Measurements from ENCODE around the gene PSG2. TPM values are rescaled to one million over a fixed set of nuclear protein-coding genes. Genes with fewer than 3 reads are reported as not detected.
"Not testable (repeated sequence)": the region's sequence is repeated elsewhere in the genome, so short reads cannot be mapped to it uniquely, and the experiment has no call there.

PSG2 gene
- total RNA-seq, result not detected

GRCh38 chr19:43082601-43083000, at the start of gene PSG2:
PSG2 (minus strand) TSS chr19:43082701; CDS start chr19:43082569, 132 bp downstream.
- not testable (repeated sequence) for DNase-seq (ENCODE audit: low spot score); ATAC-seq (ENCODE audit: low FRiP score)

GRCh38 chr19:43131281-43131842, 48.9 kb upstream of the PSG2 start:
- not testable (repeated sequence) for DNase-seq (ENCODE audit: low spot score); ATAC-seq (ENCODE audit: low FRiP score)

GRCh38 chr19:43129197-43129596, 46.7 kb upstream of the PSG2 start:
- ATAC-seq (ENCODE audit: low FRiP score); DNase-seq (ENCODE audit: low spot score): not testable (repeated sequence)

- DNase-seq (ENCODE audit: low spot score), result not testable (repeated sequence)
- peak; percentile 76 for ATAC-seq (ENCODE audit: low FRiP score)
Measured at GRCh38 chr19:43127336-43127735, 44.8 kb upstream of the PSG2 start.

- no peak for ATAC-seq (ENCODE audit: low FRiP score)
- no peak for DNase-seq (ENCODE audit: low spot score)
- no peak for TF ChIP-seq CTCF (IDR thresholded peaks at IDR 0.05)
Measured at GRCh38 chr19:43126720-43127119, 44.2 kb upstream of the PSG2 start.

- DNase-seq (ENCODE audit: low spot score) (no peak), ATAC-seq (ENCODE audit: low FRiP score) (no peak)
- no peak for TF ChIP-seq CTCF (IDR thresholded peaks at IDR 0.05)
Measured at GRCh38 chr19:43124360-43124759, 41.9 kb upstream of the PSG2 start.

GRCh38 chr19:43120433-43121026, 38.0 kb upstream of the PSG2 start:
- not testable (repeated sequence) for DNase-seq (ENCODE audit: low spot score)
- peak; percentile 93 for ATAC-seq (ENCODE audit: low FRiP score)

- DNase-seq (ENCODE audit: low spot score); ATAC-seq (ENCODE audit: low FRiP score): not testable (repeated sequence)
Measured at GRCh38 chr19:43119526-43119925, 37.0 kb upstream of the PSG2 start.

GRCh38 chr19:43116421-43116820, 33.9 kb upstream of the PSG2 start:
- ATAC-seq (ENCODE audit: low FRiP score); DNase-seq (ENCODE audit: low spot score): not testable (repeated sequence)

GRCh38 chr19:43115548-43115947, 33.0 kb upstream of the PSG2 start:
- not testable (repeated sequence) for ATAC-seq (ENCODE audit: low FRiP score); DNase-seq (ENCODE audit: low spot score)

GRCh38 chr19:43115064-43115463, 32.6 kb upstream of the PSG2 start:
- not testable (repeated sequence) for DNase-seq (ENCODE audit: low spot score); ATAC-seq (ENCODE audit: low FRiP score)

- not testable (repeated sequence) for DNase-seq (ENCODE audit: low spot score); ATAC-seq (ENCODE audit: low FRiP score)
Measured at GRCh38 chr19:43114626-43115025, 32.1 kb upstream of the PSG2 start.

- not testable (repeated sequence) for ATAC-seq (ENCODE audit: low FRiP score); DNase-seq (ENCODE audit: low spot score)
Measured at GRCh38 chr19:43107401-43107800, 24.9 kb upstream of the PSG2 start.

All from omental fat pad (tissue), 4 donors.